Stimulated activated naive CD8-positive, alpha-beta T cell treated with anti-CD3 and anti-CD28 coated beads, Interleukin-15, Interleukin-2, amounts not matched to agents 100 ng/mL and 50 ng/mL, for 24 hours (primary cell): ENCODE results near the gene SLC8A3.

Source experiments
- H3K27ac Mint-ChIP-seq: one replicate; pipeline ENCODE4 v1.8.0; 2021; ENCODE audit warnings: mild to moderate bottlenecking, mixed read lengths
- H3K27me3 Mint-ChIP-seq: one replicate; pipeline ENCODE4 v1.8.0; 2021; ENCODE audit warnings: mixed read lengths
- H3K36me3 Mint-ChIP-seq: one replicate; pipeline ENCODE4 v1.8.0; 2021; ENCODE audit warnings: low read depth, mixed read lengths
- H3K4me1 Mint-ChIP-seq: one replicate; pipeline ENCODE4 v1.8.0; 2021; ENCODE audit warnings: low read depth, mixed read lengths
- H3K4me3 Mint-ChIP-seq: one replicate; pipeline ENCODE4 v1.8.0; 2021; ENCODE audit warnings: mild to moderate bottlenecking, mixed read lengths
- H3K9me3 Mint-ChIP-seq: one replicate; pipeline ENCODE4 v1.8.0; 2021; ENCODE audit warnings: mixed read lengths

SLC8A3 gene

DNA sequence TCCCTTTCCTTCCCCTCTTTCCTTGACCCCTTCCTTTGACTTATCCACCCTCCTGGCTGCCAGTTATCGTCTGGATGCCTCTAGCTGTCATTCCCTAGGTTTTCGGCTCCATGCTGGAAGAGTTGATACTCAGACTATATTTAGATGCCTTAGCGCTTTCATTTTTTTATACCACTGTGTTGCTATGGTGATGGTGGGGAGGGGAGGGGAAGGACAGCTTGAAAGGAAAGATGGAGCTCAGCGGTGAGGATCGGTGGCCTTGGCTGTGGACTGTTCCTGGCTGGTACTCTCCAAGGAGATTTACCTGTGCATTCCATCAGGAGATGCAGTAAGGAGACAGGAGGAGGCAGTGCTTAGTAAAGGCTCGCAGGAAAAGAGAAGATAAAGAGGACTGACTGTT, 108.7 kb downstream of the SLC8A3 start:
- H3K27me3 Mint-ChIP-seq, result peaks cover 35% of the 10 kb centered on the region
- H3K27ac Mint-ChIP-seq, result no peak overlapping the region
- H3K9me3 Mint-ChIP-seq, result no peaks in the 10 kb centered on the region
- H3K4me3 Mint-ChIP-seq, result no peak overlapping the region
- no peaks in the 10 kb centered on the region for H3K36me3 Mint-ChIP-seq
- H3K4me1 Mint-ChIP-seq, result no peaks in the 10 kb centered on the region

DNA sequence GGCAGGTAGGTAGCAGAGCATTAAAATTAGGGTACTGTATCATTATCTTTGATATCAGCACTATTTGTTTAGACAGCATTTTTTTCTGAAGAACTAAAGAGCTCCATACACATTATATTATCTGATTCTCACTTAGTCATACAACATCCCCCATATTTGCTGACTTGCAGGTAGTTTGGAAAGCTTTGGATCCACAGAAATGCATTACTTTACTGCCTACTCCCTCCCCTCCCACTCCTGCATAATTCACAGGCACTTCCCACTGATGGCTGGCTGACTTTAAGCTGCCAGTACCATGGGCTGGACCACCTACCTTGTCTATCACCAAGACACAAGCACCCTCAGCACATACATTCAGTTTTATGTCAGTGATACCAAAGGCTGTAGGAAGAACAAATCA, 110.4 kb downstream of the SLC8A3 start:
- Mint-ChIP-seq H3K36me3 (no peaks in the 10 kb centered on the region), H3K27me3 (peaks cover 25% of the 10 kb centered on the region), H3K27ac (no peak overlapping the region), H3K4me1 (no peaks in the 10 kb centered on the region), H3K9me3 (no peaks in the 10 kb centered on the region), H3K4me3 (no peak overlapping the region)

DNA sequence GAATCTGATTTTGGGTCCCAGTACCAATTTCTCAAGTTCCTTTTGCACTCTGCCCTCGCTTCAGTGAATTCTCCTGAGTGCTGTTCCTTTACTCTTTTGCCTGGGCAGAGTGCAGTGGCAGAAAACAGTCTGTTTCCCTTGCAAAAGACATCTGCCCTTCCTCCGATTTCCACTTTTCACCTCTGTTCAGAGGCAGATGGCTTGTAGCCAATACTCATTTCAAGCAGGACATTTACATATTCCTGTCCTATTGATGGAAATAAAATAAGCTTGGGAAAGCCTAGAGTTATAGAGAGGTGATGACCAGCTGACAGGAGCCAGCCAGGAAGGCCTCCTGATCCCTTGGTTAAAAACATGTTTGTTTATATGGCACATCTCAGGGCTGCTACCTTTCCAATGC, 111.0 kb downstream of the SLC8A3 start:
- Mint-ChIP-seq H3K36me3 (no peaks in the 10 kb centered on the region), H3K4me1 (no peaks in the 10 kb centered on the region), H3K27ac (no peak overlapping the region), H3K4me3 (no peak overlapping the region), H3K27me3 (peaks cover 23% of the 10 kb centered on the region), H3K9me3 (no peaks in the 10 kb centered on the region)

DNA sequence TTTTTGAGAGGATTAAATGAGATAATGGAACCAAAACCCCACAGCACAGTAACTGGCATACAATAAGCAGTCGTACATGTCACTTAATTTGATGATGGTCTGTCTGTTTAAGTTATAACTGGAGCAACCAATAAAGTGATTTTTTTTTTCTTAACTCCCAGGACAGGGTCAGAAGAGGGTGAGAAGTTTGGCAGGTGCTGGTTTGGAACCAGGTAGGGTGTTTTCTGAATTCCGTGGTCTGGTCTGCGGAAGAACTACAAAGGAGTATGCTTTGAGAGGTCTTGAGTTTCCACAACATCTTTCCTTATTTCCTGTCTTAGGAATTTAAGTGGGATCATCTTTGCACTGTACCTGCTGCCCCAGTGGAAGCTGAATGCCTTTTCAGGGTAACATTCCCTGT, 111.7 kb downstream of the SLC8A3 start:
- Mint-ChIP-seq H3K27ac (no peak overlapping the region), H3K36me3 (no peaks in the 10 kb centered on the region), H3K4me1 (no peaks in the 10 kb centered on the region), H3K4me3 (no peak overlapping the region), H3K27me3 (peaks cover 18% of the 10 kb centered on the region), H3K9me3 (no peaks in the 10 kb centered on the region)

DNA sequence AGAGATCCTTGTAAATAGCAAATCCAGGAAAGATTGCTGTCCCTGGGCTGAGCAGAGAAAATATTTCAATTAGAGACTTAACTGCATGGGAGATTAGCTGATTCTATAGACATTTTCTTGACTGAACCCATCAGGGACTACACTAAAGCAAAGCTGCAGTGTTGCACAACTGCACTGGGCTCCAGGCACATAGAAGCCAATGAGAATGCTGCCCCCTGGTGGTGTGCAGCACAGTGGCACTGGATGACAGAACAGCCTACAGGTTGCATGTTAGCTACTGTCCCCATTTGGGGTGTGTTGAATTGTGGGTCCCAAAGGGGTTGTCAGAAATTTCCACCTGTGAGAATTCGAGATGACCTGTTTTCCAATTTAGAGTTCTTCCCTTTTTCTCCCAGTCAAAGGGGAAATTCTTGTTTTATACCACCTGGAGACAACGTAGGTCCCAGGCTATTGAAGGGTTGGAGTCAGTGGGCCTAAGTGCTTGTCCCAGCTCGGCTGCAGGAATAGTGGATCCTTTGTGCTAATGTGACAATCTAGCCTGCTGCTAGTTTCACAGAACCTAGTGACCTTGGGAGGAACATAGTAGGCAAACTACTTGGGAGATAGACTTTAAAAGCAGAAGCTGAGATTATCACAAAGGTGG, 114.7 kb downstream of the SLC8A3 start:
- Mint-ChIP-seq H3K4me1 (no peaks in the 10 kb centered on the region), H3K9me3 (no peaks in the 10 kb centered on the region), H3K4me3 (no peak overlapping the region), H3K27me3 (peaks cover 21% of the 10 kb centered on the region), H3K36me3 (no peaks in the 10 kb centered on the region), H3K27ac (no peak overlapping the region)

DNA sequence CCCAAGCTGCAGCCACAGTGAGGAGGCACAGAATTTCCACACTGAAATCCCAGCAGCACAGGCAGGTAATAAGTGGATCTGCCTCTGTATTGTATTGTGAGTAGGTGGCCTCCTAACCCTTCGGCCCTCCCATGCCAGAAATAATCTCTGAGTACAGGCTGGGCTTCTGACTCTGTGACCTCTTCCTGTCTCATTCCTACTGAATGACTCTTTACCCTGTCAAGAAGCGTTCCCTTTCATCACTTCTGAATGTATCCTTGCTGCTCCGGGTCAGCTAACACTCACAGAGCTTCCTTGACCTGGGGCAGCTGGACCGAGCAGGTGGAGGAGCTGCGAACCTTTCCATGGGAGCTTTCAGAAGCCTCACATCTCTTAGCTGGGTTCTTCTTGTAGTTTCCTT, 119.6 kb downstream of the SLC8A3 start:
- Mint-ChIP-seq H3K4me1 (no peaks in the 10 kb centered on the region), H3K27me3 (peaks cover 13% of the 10 kb centered on the region), H3K27ac (no peak overlapping the region), H3K4me3 (no peak overlapping the region), H3K9me3 (no peaks in the 10 kb centered on the region), H3K36me3 (no peaks in the 10 kb centered on the region)

DNA sequence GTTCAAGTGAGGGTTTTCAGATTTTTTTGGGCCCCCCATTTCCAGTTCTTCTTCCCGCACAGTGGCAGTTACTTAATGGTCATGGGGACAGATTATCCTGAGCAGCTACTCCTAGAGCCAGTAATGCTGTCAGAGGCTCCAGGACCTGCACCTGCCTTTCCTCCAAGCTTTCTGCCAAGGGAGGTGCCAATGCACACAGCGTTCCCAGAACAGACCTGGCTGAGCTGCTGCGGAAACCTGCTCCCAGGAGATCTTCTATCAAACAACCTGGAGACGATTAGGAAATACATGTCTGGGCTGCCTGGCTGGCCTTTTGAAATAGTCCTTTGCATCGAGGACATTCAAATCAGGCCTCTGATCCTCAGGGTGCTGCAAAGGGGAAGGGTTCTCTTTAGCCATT, 120.9 kb downstream of the SLC8A3 start:
- Mint-ChIP-seq H3K4me1 (no peaks in the 10 kb centered on the region), H3K9me3 (no peaks in the 10 kb centered on the region), H3K4me3 (no peak overlapping the region), H3K36me3 (no peaks in the 10 kb centered on the region), H3K27me3 (peaks cover 13% of the 10 kb centered on the region), H3K27ac (no peak overlapping the region)

DNA sequence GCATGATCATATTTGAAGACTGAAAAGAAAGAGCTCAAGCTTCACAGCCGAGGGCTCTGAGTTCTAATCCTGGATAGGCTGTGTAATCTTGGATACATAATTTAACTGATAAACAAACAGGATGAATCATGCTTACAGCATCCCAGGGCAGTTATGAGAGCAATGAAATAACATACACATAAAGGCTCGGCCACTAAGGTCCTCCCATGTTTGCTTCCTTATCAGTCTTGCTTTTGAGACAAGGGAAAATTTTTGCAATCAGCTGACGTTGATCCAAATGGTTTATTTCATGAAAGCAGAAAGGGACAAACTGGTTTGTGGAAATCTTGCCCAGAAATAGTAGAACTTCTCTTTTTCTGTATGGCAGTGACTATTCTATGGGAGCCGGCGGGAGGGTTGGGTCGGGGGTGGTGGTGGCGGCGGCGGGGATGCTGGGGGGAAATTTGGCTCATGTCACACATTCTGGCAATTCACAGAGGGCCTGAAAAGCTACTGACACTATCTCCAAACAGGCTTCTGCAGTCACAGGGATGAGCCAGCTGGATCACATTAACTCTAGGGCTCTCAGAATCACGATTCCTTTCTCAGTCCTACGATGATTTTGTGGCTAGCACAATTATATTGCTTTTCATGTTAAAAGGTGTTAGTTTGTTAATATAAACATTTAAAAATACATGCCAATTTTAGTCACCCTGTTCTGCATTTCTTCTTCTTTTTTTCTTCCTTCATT, 124.5 kb downstream of the SLC8A3 start:
- no peaks in the 10 kb centered on the region for H3K9me3 Mint-ChIP-seq
- H3K4me1 Mint-ChIP-seq, result no peaks in the 10 kb centered on the region
- peaks cover 15% of the 10 kb centered on the region for H3K27me3 Mint-ChIP-seq
- H3K27ac Mint-ChIP-seq, result no peak overlapping the region
- no peaks in the 10 kb centered on the region for H3K36me3 Mint-ChIP-seq
- no peak overlapping the region for H3K4me3 Mint-ChIP-seq

DNA sequence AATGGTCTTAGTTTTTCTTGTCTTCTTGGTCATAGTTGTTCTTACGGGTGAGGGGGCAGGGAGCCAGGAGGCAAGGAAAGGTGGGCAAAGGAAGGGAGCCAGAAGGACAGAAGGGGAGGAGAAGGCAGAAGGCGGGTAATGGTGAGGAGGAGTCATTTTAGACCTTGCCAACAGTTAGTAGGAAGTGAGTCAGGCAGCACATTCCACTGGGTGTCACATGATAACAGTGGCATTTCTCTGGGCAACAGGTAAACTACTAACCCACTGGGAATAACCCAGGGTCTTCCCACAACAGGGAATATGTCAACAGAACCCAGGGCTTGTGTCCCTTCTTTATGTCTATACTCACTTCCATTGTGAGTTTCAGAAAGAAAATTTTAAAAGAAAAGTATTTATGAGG, 127.6 kb downstream of the SLC8A3 start:
- no peak overlapping the region for H3K4me3 Mint-ChIP-seq

DNA sequence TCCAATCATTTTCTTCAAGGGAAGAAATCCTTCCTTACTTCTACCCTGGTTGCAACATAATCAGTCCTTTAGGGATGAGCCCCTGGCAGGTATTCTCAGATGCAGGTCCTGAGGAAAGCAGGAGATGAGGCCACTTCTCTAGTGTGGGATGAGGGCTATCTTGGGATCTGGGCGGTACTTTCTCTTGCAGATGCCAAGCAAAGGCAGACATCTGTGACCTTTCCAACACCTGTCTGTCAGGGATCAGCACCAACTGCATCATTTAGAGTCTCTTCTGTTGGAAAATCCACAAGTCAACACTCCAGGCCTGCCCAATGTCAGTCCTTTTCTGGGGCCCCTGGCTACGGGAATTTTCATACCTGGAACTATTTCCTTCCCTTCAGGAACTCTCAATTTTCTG, 129.2 kb downstream of the SLC8A3 start:
- Mint-ChIP-seq H3K4me3 (no peak overlapping the region), H3K27ac (no peak overlapping the region), H3K4me1 (no peaks in the 10 kb centered on the region), H3K9me3 (no peaks in the 10 kb centered on the region), H3K27me3 (peaks cover 30% of the 10 kb centered on the region), H3K36me3 (no peaks in the 10 kb centered on the region)

More for the DNA sequence above, 127.6 kb downstream of the SLC8A3 start:
- H3K4me1 Mint-ChIP-seq, result no peaks in the 10 kb centered on the region
- H3K9me3 Mint-ChIP-seq, result no peaks in the 10 kb centered on the region
- peaks cover 30% of the 10 kb centered on the region for H3K27me3 Mint-ChIP-seq
- no peaks in the 10 kb centered on the region for H3K36me3 Mint-ChIP-seq
- H3K27ac Mint-ChIP-seq, result no peak overlapping the region

DNA sequence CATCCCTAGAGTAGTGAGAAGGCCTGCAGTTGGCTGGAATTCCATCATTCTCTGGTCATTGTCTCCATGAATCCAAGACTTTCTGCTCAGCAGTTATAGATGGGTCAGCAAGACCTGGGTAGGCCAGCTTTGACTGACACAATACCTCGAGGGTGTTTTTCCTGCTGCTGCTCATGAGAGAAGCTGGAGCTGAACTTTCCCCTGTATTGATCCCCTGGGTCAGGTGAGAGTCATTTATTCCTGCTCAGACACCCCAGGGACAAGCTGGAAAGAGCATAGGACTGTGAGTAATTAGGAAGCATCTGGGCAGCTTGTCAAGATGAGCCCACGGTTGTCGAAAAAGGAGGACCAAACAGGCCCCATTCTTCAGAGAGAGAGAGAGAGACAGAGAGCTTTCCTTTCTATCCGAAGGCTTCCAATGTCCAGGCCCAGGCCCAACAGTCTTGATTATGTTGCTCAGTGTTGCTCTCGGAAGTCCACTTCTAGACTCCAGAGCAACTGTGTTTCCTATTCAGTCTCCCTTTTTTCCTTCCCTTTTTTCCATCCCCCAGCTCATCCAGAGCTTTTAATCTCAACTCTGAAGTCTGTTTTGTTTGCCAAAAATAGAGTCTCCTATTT, 131.1 kb downstream of the SLC8A3 start:
- Mint-ChIP-seq H3K36me3 (no peaks in the 10 kb centered on the region), H3K4me3 (no peak overlapping the region), H3K27me3 (peaks cover 24% of the 10 kb centered on the region), H3K4me1 (peaks cover 2% of the 10 kb centered on the region), H3K27ac (no peak overlapping the region), H3K9me3 (no peaks in the 10 kb centered on the region)

DNA sequence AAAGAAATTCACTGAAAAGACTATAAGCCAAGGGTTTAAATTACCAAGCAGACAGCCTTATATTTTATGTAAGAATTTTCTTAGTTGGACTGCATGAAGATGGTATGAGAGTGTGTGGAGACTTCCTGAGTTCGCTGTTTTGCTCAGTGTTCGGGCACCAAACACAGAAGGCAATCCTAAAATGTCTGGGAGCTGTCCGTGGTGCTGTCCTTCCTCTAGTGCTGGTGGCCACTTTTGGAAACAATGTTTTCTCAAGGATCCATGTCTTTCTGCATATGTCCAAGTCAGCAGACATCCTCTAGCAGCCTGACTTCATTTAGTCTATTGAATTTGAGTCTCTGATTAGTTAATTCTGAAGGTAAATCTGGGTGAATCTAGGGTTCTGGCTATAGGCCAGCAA, 135.8 kb downstream of the SLC8A3 start:
- peaks cover 12% of the 10 kb centered on the region for H3K27me3 Mint-ChIP-seq

DNA sequence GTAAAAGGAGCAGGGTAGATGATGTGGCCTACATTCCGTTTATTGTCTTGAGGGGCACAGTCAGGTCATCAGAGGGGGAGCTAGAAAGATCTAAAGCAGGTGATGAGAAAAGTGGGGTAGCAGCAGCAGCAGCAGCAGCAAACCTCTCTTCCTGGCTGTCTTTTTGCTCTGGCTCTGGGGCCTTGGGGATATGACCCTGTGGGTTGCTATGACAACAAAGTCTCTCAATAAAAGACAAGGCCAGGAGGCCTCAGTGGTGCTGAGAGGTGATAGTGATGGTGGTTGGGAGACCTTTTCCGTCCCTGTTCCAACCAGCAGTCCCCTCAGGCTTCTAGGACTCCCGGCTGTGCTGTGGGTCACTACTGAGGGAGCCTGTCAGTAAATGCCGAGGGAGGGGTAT, 138.6 kb downstream of the SLC8A3 start:
- Mint-ChIP-seq H3K4me1 (peaks cover 7% of the 10 kb centered on the region), H3K27ac (no peak overlapping the region), H3K4me3 (no peak overlapping the region), H3K27me3 (peaks cover 4% of the 10 kb centered on the region), H3K9me3 (no peaks in the 10 kb centered on the region), H3K36me3 (no peaks in the 10 kb centered on the region)

More for the DNA sequence above, 135.8 kb downstream of the SLC8A3 start:
- Mint-ChIP-seq H3K27ac (no peak overlapping the region), H3K4me1 (peaks cover 7% of the 10 kb centered on the region), H3K9me3 (no peaks in the 10 kb centered on the region), H3K36me3 (no peaks in the 10 kb centered on the region), H3K4me3 (no peak overlapping the region)

DNA sequence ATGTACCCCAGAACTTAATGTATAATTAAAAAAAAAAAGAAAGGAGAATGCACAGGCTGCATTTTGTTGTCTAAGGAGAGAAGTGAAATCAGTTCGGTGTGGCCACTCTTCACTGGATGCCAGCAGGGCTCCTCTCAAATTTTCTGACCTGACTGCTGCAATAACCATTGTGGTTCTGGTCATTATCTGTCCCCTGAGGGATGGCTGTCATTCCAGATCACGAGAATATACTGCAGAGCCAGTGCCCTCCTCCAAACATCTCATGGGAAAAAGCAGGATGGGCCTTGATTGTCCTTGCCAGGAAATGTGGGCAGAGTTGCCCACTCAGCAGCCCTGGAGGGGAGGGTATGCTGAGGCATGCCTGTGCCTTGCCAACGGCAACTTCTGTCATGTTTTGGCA, 139.1 kb downstream of the SLC8A3 start:
- peaks cover 9% of the 10 kb centered on the region for H3K27me3 Mint-ChIP-seq
- no peaks in the 10 kb centered on the region for H3K36me3 Mint-ChIP-seq
- peaks cover 7% of the 10 kb centered on the region for H3K4me1 Mint-ChIP-seq
- no peak overlapping the region for H3K27ac Mint-ChIP-seq
- H3K4me3 Mint-ChIP-seq, result no peak overlapping the region
- H3K9me3 Mint-ChIP-seq, result no peaks in the 10 kb centered on the region

DNA sequence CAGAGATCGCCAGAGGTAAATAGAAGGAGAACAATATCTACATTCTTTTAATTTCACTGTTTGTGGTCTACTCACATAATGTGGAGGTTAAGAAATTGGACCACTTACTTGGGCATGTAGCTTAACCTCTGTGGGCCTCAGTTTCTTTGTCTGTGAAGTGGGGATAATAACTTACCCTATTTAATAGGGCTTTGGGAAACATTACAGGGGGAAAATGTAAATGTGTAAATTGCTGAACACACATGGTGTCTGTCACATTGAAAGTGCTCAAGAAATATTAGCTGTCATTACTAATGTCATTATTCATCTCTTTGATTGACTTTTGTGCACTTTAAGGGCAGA, 140.5 kb downstream of the SLC8A3 start:
- Mint-ChIP-seq H3K27me3 (peaks cover 14% of the 10 kb centered on the region), H3K9me3 (no peaks in the 10 kb centered on the region), H3K36me3 (no peaks in the 10 kb centered on the region), H3K4me3 (no peak overlapping the region), H3K27ac (no peak overlapping the region), H3K4me1 (peaks cover 7% of the 10 kb centered on the region)
